H9 (cell line): ENCODE data around the gene ARHGAP1. TPM values are rescaled to one million over a fixed set of nuclear protein-coding genes. Genes with fewer than 3 reads are reported as not detected.

ENCODE experiments used
- DNase-seq: peaks from one replicate; pipeline ENCODE4 v3.0.0-alpha.2; 2017
- H2AFZ ChIP-seq: one replicate; pipeline ENCODE4 v1.6.1; 2013; ENCODE audit warnings: mild to moderate bottlenecking, low read length, control low read depth, moderate library complexity
- H2AK5ac ChIP-seq: 2 replicates; pipeline ENCODE4 v1.6.1; 2013; ENCODE audit warnings: low read length, control low read depth, mixed read lengths; ENCODE audit not compliant: insufficient read length
- H2BK120ac ChIP-seq: one replicate; pipeline ENCODE4 v1.6.1; 2013; ENCODE audit warnings: low read depth, mild to moderate bottlenecking, low read length, control low read depth, inconsistent platforms; ENCODE audit not compliant: poor library complexity, severe bottlenecking
- H2BK12ac ChIP-seq: 2 replicates; pipeline ENCODE4 v1.6.1; 2013; ENCODE audit warnings: low read length, control low read depth, mixed read lengths, low read depth; ENCODE audit not compliant: insufficient read length
- H2BK15ac ChIP-seq: 2 replicates; pipeline ENCODE4 v1.6.1; 2013; ENCODE audit warnings: low read depth, low read length, control low read depth
- H2BK20ac ChIP-seq: one replicate; pipeline ENCODE4 v1.6.1; 2013; ENCODE audit warnings: low read depth, mild to moderate bottlenecking, low read length, control low read depth, inconsistent platforms; ENCODE audit not compliant: poor library complexity, severe bottlenecking
- H2BK5ac ChIP-seq: 2 replicates; pipeline ENCODE4 v1.6.1; 2013; ENCODE audit warnings: low read length, control low read depth, mixed read lengths; ENCODE audit not compliant: insufficient read length
- H3K14ac ChIP-seq: 2 replicates; pipeline ENCODE4 v1.6.1; 2013; ENCODE audit warnings: low read length, control low read depth; ENCODE audit not compliant: insufficient read depth
- H3K18ac ChIP-seq: 2 replicates; pipeline ENCODE4 v1.6.1; 2013; ENCODE audit warnings: low read depth, mild to moderate bottlenecking, mixed read lengths, low read length, control low read depth; ENCODE audit not compliant: insufficient read length
- H3K23ac ChIP-seq: 2 replicates; pipeline ENCODE4 v1.6.1; 2013; ENCODE audit warnings: low read length, control low read depth, mixed read lengths, low read depth; ENCODE audit not compliant: insufficient read length
- H3K23me2 ChIP-seq: 2 replicates; pipeline ENCODE4 v1.6.1; 2013; ENCODE audit warnings: low read depth, mild to moderate bottlenecking, mixed read lengths, low read length, control low read depth; ENCODE audit not compliant: insufficient read length, poor library complexity, severe bottlenecking
- H3K27ac ChIP-seq: 2 replicates; pipeline ENCODE4 v1.5.1; 2013; ENCODE audit warnings: low read length, control low read depth, mixed read lengths, low read depth; ENCODE audit not compliant: insufficient read length
- H3K27me3 ChIP-seq: 2 replicates; pipeline ENCODE4 v1.6.1; 2013; ENCODE audit warnings: low read length, control low read depth, inconsistent platforms; ENCODE audit not compliant: insufficient read depth
- H3K4ac ChIP-seq: 2 replicates; pipeline ENCODE4 v1.6.1; 2013; ENCODE audit warnings: low read depth, mild to moderate bottlenecking, control low read depth, inconsistent platforms, low read length, moderate library complexity
- H3K4me1 ChIP-seq: 2 replicates; pipeline ENCODE4 v1.6.1; 2013; ENCODE audit warnings: low read length, control low read depth, inconsistent platforms; ENCODE audit not compliant: insufficient read depth
- H3K4me2 ChIP-seq: 2 replicates; pipeline ENCODE4 v1.6.1; 2013; ENCODE audit warnings: low read length, control low read depth, mixed read lengths; ENCODE audit not compliant: insufficient read length, insufficient read depth
- H3K56ac ChIP-seq: 2 replicates; pipeline ENCODE4 v1.6.1; 2013; ENCODE audit warnings: low read depth, mild to moderate bottlenecking, mixed read lengths, low read length, control low read depth; ENCODE audit not compliant: insufficient read length
- H3K79me1 ChIP-seq: 2 replicates; pipeline ENCODE4 v1.6.1; 2013; ENCODE audit warnings: low read depth, mild to moderate bottlenecking, moderate library complexity, low read length, control low read depth, inconsistent platforms; ENCODE audit not compliant: insufficient read depth, poor library complexity, severe bottlenecking
- H3K79me2 ChIP-seq: 2 replicates; pipeline ENCODE4 v1.6.1; 2013; ENCODE audit warnings: low read length, control low read depth, inconsistent platforms; ENCODE audit not compliant: insufficient read depth
- H3K9ac ChIP-seq: 2 replicates; pipeline ENCODE4 v1.6.1; 2013; ENCODE audit warnings: low read length, control low read depth, mixed read lengths; ENCODE audit not compliant: insufficient read length; ENCODE audit errors: extremely low read depth
- H3K9me3 ChIP-seq: one replicate; pipeline ENCODE4 v1.6.1; 2013; ENCODE audit warnings: low read depth, low read length, inconsistent platforms; ENCODE audit not compliant: control insufficient read depth
- H3T11ph ChIP-seq: one replicate; pipeline ENCODE4 v1.6.1; 2013; ENCODE audit warnings: mild to moderate bottlenecking, low read length, control low read depth, inconsistent platforms
- H4K20me1 ChIP-seq: one replicate; pipeline ENCODE4 v1.6.1; 2013; ENCODE audit not compliant: control insufficient read depth, insufficient read length, insufficient read depth
- H4K5ac ChIP-seq: 2 replicates; pipeline ENCODE4 v1.6.1; 2013; ENCODE audit warnings: low read depth, mild to moderate bottlenecking, mixed read lengths, low read length, control low read depth; ENCODE audit not compliant: insufficient read length
- H4K8ac ChIP-seq: replicated peaks from 2 replicates; pipeline ENCODE4 v1.6.1; 2013; ENCODE audit warnings: low read length, control low read depth, mixed read lengths, low read depth; ENCODE audit not compliant: insufficient read length
- H4K91ac ChIP-seq: 2 replicates; pipeline ENCODE4 v1.6.1; 2013; ENCODE audit warnings: low read depth, mild to moderate bottlenecking, moderate library complexity, mixed read lengths, low read length, control low read depth; ENCODE audit not compliant: insufficient read length
- H3K27ac Mint-ChIP-seq, 3 experiments: 2 replicates in 2 of 3; 3 replicates in 1 of 3; pipeline ENCODE4 v1.8.0; 2020 to 2021; ENCODE audit warnings: mixed read lengths in 3 of 3, mild to moderate bottlenecking in 1 of 3, moderate library complexity in 1 of 3
- H3K27me3 Mint-ChIP-seq: 2 replicates; pipeline ENCODE4 v1.8.0; 2021; ENCODE audit warnings: low read depth, mild to moderate bottlenecking, moderate library complexity, mixed read lengths
- H3K36me3 Mint-ChIP-seq, 3 experiments: 2 replicates in 2 of 3; 3 replicates in 1 of 3; pipeline ENCODE4 v1.8.0; 2020 to 2021; ENCODE audit warnings: low read depth in 3 of 3, mixed read lengths in 3 of 3; ENCODE audit not compliant: insufficient read depth in 1 of 3
- H3K4me1 Mint-ChIP-seq, 2 experiments: 2 replicates each; pipeline ENCODE4 v1.8.0; 2020; ENCODE audit warnings: mixed read lengths in 2 of 2
- H3K4me3 Mint-ChIP-seq, 2 experiments: 2 replicates in 1 of 2; 3 replicates in 1 of 2; pipeline ENCODE4 v1.8.0; 2020 to 2021; ENCODE audit warnings: mild to moderate bottlenecking in 2 of 2, mixed read lengths in 2 of 2, moderate library complexity in 1 of 2
- H3K9me3 Mint-ChIP-seq, 2 experiments: 2 replicates in 1 of 2; 3 replicates in 1 of 2; pipeline ENCODE4 v1.8.0; 2020; ENCODE audit warnings: mild to moderate bottlenecking in 2 of 2, mixed read lengths in 2 of 2, moderate library complexity in 1 of 2
- WGBS: extraction: QIAGEN DNeasy Blood & Tissue Kit; methylation state at CpG from one replicate; pipeline ENCODE4 v1.1.7; 2013; ENCODE audit warnings: missing lambda C conversion rate, low lambda C conversion rate, mixed read lengths; ENCODE audit not compliant: insufficient read length; ENCODE audit errors: extremely low coverage; 5-methylcytosine and 5-hydroxymethylcytosine counted together
- total RNA-seq: library from RNA; stranded (reverse); gene quantifications from 2 replicates; pipeline ENCODE4 v1.2.1, GENCODE V29; 2021
- TF ChIP-seq, protein P1 (sequence below): fragments of 200-600 bp; sonication (generic); conservative IDR thresholded peaks from 3 replicates; pipeline ENCODE4 v1.8.0; 2021; ENCODE audit warnings: antibody characterized with exemption, mild to moderate bottlenecking

ARHGAP1 gene
- total RNA-seq, 1 experiment from 2014 or later: 45.3 TPM

DNA sequence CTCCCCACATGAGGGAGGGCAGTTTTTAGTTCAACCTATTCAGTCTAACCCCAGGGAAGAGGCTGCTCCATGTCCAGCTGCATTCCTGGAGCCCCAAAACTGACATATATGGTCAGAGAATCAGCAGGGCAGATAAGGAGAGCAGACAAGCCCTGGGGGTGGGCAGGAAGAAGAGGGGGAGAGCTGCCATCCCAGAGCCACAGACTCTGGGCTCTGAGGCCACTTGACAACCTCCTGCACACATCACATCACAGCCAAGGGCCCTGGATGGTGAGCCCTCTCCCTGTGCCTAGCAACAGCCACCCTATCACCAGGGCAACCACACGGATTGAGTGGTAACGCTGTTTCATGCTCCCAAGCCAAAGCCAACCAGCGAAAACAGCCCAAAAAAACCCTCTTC is 3.1 kb downstream of the ARHGAP1 start:
- no peaks in the 10 kb centered on the region for H3K27me3 Mint-ChIP-seq
- H3K4me3 Mint-ChIP-seq: no peak overlapping the region; a peak in 1 of 5 replicates
- peaks cover 4 to 21% (median 21%) of the 10 kb centered on the region in 3 experiments; a peak in 6 of 7 replicates for H3K36me3 Mint-ChIP-seq
- Histone ChIP-seq H3K4me1 (no peaks in the 10 kb centered on the region), H3K9ac (no peak overlapping the region), H3K23ac (no peak overlapping the region), H3T11ph (no peak overlapping the region), H3K27me3 (no peaks in the 10 kb centered on the region), H3K79me1 (no peaks in the 10 kb centered on the region), H2BK120ac (no peak overlapping the region), H2BK12ac (no peak overlapping the region), H2BK5ac (no peak overlapping the region), H2BK20ac (no peak overlapping the region), H4K91ac (no peak overlapping the region), H3K18ac (no peak overlapping the region), H3K4me2 (no peak overlapping the region), H2AK5ac (no peak overlapping the region), H2BK15ac (no peak overlapping the region), H3K23me2 (peaks cover 3% of the 10 kb centered on the region), H3K9me3 (no peaks in the 10 kb centered on the region), H3K4ac (no peak overlapping the region), H3K56ac (no peak overlapping the region), H2AFZ (no peak overlapping the region), H4K20me1 (no peaks in the 10 kb centered on the region), H3K14ac (no peak overlapping the region), H3K27ac (no peak overlapping the region), H3K79me2 (peaks cover 6% of the 10 kb centered on the region; the same call in 1 of the 2 replicates), H4K8ac (no peak overlapping the region), H4K5ac (no peak overlapping the region)
- H3K9me3 Mint-ChIP-seq: no peaks in the 10 kb centered on the region
- no peak for DNase-seq
- no CpG with 5 or more reads among the region's 3 CpGs for WGBS
- H3K4me1 Mint-ChIP-seq: peaks cover 15 to 16% of the 10 kb centered on the region in 2 experiments
- H3K27ac Mint-ChIP-seq: peak overlapping the region in 1 of 3 experiments; percentile 5; a peak in 2 of 7 replicates
- TF ChIP-seq, protein P1, sequence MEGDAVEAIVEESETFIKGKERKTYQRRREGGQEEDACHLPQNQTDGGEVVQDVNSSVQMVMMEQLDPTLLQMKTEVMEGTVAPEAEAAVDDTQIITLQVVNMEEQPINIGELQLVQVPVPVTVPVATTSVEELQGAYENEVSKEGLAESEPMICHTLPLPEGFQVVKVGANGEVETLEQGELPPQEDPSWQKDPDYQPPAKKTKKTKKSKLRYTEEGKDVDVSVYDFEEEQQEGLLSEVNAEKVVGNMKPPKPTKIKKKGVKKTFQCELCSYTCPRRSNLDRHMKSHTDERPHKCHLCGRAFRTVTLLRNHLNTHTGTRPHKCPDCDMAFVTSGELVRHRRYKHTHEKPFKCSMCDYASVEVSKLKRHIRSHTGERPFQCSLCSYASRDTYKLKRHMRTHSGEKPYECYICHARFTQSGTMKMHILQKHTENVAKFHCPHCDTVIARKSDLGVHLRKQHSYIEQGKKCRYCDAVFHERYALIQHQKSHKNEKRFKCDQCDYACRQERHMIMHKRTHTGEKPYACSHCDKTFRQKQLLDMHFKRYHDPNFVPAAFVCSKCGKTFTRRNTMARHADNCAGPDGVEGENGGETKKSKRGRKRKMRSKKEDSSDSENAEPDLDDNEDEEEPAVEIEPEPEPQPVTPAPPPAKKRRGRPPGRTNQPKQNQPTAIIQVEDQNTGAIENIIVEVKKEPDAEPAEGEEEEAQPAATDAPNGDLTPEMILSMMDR: no peak
